Measurements from ENCODE around the gene ELOA2. TPM values are rescaled to one million over a fixed set of nuclear protein-coding genes. Genes with fewer than 3 reads are reported as not detected.
"Not testable (repeated sequence)": the region's sequence is repeated elsewhere in the genome, so short reads cannot be mapped to it uniquely, and the experiment has no call there.

Gene ELOA2
- polyA plus RNA-seq, 3 donors = 0.06 TPM; not detected in 2

DNA sequence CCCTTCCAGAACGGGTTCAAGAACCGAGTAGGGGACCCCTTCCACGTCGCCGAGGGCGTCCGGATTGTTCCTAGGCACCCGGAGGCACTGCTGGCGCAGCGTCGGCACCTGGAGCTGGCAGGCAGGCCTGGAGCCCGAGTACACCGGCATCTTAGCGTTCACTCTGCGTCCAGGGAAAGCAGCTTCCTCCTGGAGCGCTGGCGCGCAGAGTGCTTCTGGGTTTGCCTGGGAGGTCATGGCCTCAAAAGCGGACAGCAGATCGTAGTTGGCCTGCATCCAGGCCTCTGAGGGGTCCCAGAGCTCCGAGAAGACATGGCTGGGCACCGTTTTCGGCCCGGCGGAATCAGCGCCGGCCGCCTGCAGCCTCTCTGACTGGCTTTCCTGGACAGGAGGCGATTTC, 12.6 kb downstream of the ELOA2 start:
- DNase-seq (ENCODE audit: low read depth in 3 of 3, low spot score in 2 of 3) = not testable (repeated sequence)

DNA sequence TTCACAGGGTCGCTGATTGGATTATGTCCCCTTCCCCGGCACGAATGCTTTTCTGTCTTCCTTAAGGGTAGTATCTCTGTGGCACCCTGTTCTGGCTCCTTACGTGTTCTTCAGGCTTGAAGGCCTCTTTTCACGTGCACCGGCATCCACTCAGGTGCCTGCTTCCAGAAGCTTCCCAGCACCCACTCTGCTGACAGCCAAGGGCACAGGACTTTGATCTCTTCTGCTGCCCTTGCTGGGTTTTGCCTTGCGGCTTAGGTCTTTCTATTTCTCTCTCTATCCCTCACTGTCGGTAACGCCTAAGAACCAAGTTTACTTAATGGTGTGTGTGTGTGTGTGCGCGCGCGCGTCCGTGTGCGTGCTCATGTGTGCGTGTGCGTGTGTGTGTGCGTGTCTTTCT, 14.7 kb downstream of the ELOA2 start:
- not testable (repeated sequence) for DNase-seq (ENCODE audit: low read depth in 3 of 3, low spot score in 2 of 3)

DNA sequence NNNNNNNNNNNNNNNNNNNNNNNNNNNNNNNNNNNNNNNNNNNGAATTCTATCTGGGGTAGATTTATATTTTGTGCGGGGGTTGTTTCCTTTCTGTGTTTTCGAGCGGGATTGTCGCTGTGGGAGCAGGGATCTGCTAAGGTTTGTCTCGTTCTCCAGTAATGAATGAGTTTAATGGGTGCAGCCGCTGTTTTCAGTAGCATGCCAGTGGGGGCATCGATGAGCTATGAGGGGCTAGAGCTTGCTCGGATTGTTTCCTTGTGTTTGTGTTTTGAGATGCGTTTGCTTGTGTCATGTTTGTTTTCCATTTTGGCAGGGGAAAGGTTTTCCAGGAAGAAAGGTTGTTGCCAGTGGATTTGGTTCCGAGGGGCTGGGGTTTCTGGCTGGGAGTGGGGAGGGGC, 15.6 kb downstream of the ELOA2 start:
- DNase-seq (ENCODE audit: low read depth in 3 of 3, low spot score in 2 of 3) = not testable (repeated sequence)

Other genes with a start within 250 kb of the ELOA2 start
- 10 to 100 TPM; 22.7 to 26.5 (median 24.6) TPM for gene PIAS2, start 118.1 kb downstream of the ELOA2 start, polyA plus RNA-seq (ENCODE audit: insufficient read length in 3 of 3)
- gene KATNAL2, start 118.0 kb downstream of the ELOA2 start, polyA plus RNA-seq (ENCODE audit: insufficient read length in 3 of 3) = 10 to 100 TPM; 10.2 to 10.8 (median 10.3) TPM
- gene HDHD2, start 114.9 kb upstream of the ELOA2 start, polyA plus RNA-seq (ENCODE audit: insufficient read length in 3 of 3) = 10 to 100 TPM; 48.7 to 57.2 (median 55.5) TPM
- gene IER3IP1, start 140.7 kb upstream of the ELOA2 start, polyA plus RNA-seq (ENCODE audit: insufficient read length in 3 of 3) = 10 to 100 TPM; 36.3 to 41.6 (median 36.9) TPM
- gene SKOR2, start 216.0 kb upstream of the ELOA2 start, polyA plus RNA-seq (ENCODE audit: insufficient read length in 3 of 3) = not detected

Measured in right renal cortex interstitium (tissue), 3 donors.